ENCODE results near the gene IRX4.

IRX4 gene

DNA sequence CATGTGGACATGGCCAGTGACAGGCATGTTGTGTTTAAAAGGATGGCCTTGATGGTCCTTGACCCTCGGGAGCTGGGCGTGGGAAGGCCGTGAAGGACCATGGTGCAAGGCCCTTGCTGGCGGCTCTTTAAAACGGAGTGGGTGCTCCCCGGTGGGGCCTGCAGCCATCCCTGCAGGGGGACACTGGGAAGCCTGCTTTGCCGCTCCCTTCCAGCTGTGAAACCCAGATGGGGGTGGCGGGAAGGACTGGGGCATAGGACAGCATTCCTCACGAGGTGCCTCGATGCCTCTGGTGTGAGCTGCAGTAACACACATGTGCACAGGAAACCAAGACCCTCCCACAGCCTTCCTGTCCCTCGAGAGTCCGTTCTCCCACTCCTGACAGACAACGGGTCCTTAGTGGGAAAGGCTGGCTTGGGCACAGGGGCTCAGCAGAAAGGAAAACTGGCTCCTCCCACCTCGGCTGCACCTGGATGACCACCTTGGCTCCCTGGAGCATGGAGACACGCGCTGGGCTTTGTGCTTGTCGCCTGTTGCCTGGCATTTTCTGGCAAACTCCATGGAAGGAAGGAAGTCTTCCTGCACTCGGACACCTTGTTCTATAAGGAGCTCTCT, 30.3 kb upstream of the IRX4 start:
- no peak for DNase-seq

- no peak for DNase-seq
Measured at GRCh38 chr5:1911773-1912235, 29.1 kb upstream of the IRX4 start.

GRCh38 chr5:1910861-1911772, 28.4 kb upstream of the IRX4 start:
- DNase-seq: no peak

DNA sequence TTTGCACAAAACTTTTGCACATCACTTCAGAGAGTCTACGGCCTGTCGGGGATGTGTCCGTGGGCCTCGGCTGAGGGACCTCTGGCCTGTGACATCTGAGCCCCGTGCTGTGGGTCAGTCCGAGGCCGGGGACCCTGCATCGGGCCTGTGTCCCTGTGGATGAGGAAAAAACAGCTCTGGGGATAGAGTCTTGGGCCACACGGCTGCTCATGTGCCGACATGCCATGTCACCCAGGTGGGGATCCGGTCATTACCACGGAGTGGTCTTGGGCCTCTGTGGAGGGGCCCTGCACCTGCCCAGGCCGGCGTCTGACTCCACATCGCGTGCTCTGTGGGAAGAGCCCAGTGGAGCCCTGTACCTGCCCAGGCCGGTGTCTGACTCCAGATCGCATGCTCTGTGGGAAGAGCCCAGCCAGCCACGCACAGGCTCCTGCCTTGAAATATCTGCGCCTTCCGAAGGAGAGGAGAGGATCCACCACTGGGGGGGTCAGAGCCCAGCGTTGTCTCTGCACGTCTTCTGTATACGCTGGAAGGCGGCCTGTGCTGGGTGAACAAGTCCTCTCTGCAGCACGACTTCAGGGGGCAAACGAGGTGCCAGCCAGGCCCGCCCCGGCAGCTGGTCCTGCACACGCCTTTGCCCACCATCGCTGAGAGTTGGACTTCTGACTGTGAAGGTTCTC, 27.5 kb upstream of the IRX4 start:
- no peak for DNase-seq

DNA sequence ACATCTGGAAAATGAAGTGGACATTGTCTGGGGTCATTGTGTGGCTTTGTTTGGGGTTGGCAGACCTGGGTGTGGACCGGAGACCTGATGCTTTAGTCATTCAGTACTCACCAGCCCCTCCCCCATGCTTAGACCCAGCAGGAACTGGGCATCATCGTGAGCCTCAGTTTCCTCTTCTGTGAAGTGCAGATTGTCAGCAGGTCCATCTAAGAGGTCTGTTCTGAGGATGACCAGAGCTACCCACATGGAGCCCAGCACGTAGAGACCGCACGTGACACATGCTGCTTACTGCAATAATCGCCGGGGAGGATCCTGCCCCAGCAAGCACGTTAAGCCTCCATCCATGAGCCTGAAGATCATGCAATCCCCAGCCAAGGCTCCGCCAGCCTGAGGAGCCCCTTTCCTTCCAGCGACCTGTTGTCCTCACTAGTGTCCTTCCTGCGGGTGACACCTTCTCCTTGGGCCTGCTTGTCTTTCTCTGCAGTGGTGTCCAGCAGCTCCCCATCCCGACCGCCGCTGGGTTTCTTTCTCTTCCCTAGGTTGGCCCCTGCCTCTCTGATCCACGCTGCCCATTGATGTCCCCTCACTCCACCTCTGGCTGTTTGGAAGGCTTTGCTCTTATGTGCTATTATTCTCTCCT, 26.7 kb upstream of the IRX4 start:
- DNase-seq: no peak

DNA sequence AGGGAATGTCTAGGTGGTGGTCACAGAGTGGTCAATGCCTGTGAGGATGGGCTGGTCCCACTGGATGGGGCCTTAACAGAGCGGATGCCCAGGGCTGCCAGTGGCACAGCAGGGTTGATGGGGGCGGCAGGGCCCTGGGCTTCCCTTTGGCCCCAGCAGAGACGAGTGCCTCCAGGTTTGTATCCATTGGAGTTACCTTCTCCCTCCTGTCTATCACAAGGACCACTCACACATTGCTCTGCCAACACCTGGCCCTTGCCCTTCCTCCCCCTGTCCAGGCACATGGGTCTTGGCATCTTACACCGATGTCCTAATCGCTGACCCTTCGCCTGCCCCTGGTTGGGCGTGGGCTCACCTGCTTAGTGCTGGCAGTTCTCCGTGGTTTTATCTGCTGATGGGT, 26.2 kb upstream of the IRX4 start:
- no peak for DNase-seq

- DNase-seq: no peak
Measured at GRCh38 chr5:1907616-1908015, 24.9 kb upstream of the IRX4 start.

DNA sequence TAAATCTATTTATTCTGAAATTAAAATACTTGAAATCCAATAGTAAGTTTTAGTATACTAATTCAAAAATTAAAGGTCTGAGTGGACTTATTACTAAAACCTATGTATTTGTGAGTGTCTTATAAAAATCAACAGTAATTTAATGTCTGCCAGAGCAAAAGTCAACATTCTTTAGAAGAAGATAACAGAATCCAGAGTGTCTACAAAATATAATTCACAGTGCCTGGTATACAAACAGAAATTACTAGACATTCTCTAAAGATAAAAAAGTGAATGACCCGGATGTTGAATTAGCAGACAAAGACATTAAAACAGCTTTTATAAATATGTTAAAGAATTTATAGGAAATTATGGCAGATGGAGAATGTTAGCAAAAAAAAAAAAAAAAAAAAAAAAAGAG, 22.4 kb upstream of the IRX4 start:
- DNase-seq: no peak

- DNase-seq: no peak
Measured at GRCh38 chr5:1901983-1902382, 19.3 kb upstream of the IRX4 start.

DNA sequence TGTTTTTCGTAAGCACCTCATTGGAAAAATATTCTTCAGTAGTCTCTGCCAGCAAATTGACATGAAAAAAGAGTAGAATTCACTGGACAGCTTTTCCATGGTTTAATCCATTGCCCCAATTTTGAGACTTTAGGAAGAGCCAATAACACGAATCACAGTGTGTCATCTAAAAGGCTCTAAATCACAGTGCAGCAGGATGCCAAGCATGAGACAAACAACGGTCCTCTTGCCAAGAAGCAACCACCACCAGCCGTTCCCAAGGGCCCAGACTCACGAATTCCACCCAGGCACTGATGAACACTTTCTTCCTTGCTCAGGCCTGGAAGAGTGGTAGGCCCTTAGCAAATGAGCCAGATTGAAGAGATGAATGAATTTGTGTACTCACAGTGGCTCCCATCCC, 18.3 kb upstream of the IRX4 start:
- no peak for DNase-seq

DNA sequence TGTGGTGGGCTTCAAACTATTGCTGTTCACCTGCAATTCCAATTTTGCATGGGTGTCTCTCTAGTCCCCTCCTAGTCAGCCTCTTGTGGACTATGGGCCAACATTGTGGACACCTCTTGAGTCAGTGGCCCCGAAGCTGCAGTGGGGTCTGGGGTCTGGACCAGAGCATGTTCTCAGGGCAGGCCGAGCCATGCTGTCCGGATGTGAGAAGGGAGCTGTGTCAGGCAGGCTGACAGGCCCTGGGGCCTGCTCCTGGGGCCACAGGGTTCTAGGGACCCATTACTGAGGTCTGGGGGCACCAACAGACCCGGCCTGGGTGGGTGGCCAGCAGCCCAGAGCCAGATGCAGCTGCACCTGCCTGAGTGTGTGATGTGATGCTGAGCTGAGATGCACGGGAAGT, 16.5 kb upstream of the IRX4 start:
- no peak for DNase-seq

- DNase-seq: no peak
Measured at GRCh38 chr5:1897816-1898450, 15.2 kb upstream of the IRX4 start.

DNA sequence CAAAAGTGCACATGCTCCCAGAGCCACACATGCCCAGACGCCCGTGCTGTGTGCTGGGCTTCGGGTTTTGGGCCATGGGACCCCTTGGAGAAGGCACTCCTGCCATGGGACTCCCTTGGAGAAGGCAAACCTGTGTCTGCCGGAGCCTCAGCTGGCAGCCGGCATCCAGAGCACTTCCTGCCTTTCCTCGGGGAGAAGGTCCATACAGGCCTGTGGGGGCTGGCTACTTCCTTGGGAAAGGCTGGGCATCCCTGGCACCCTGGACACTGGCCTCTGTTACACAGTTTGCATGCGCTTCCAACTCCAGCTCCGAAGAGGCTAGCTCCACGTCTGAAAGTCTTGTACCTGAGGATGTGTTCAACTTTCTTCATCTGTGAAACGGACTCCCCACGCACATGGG, 14.7 kb upstream of the IRX4 start:
- DNase-seq: no peak

- DNase-seq: no peak
Measured at GRCh38 chr5:1896602-1897376, 14.1 kb upstream of the IRX4 start.

GRCh38 chr5:1895739-1896420, 13.2 kb upstream of the IRX4 start:
- DNase-seq: no peak

- DNase-seq: no peak
Measured at GRCh38 chr5:1894243-1894642, 11.5 kb upstream of the IRX4 start.

DNA sequence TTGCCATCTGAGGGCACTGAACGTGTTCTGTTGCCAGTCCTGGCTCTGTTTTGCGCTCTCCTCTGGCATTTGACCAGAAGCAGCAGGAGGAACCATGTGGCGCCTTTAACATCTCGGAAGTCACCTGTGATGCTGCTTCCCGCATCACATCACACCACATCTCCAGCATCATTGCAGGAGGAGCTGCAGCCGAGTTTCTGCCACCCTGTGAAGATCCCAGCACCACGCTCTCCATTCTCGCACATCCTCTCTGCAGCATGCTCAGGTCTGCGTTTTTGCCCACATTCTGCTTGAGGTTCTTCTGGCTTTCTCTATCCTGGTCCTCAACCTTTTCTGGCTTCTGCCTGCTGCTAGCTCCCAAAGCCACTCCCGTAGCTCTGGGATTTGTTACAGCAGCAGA, 11.0 kb upstream of the IRX4 start:
- no peak for DNase-seq

GRCh38 chr5:1892685-1893445, 10.1 kb upstream of the IRX4 start:
- no peak for DNase-seq

GRCh38 chr5:1892211-1892610, 9.5 kb upstream of the IRX4 start:
- no peak for DNase-seq

DNA sequence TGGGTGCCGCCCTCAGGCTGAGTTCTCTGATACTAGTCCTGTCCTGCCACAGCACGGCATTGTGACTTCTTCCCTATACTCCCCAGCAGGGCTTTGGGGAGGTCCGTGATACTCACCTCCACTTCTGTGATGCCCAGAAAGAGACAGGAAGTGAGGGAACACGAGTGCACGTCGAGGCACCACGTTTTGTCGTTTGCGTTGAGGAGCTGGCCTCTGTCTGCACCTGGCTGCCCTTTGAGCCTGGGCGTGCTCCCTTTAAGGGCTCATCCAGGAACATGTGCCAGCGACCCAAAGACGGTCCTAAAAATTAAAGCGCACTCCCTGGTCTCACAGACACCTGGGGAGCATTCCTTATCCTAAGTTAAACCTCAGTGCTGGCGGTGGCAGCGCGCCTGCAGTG, 8.7 kb upstream of the IRX4 start:
- no peak for DNase-seq

DNA sequence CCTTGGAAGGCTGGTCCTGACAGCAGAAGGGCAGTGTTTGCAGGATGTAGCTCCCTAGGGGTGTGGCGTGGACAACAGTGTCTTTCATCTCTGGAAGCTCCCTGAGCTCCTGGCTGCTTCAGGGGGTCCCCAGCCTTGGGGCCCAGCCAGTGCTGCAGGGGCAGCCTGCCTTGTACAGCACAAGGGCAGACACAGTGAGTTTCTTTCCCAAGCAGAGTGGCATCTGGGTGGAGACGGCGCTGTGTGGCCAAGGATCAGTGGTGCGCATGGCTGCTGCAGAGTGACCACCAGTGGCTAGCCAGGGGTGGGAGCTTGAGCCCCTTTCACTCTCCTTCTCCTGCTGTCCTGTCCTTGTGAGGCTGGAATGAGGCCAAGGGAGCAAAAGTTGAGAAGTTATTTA, 7.6 kb upstream of the IRX4 start:
- no peak for DNase-seq

Measured in bone marrow (tissue), 2 donors.